Natural killer cell (primary cell): ENCODE data around the gene FAM170B. TPM values are rescaled to one million over a fixed set of nuclear protein-coding genes. Genes with fewer than 3 reads are reported as not detected.

ENCODE experiments used
- ATAC-seq, 3 donors: fragments of 150-1000 bp in 2 of 3; fragments of 200-7000 bp in 1 of 3; cut with Tn5 transposase; 1 replicate in 1 of 3; 2 replicates in 2 of 3; pipeline ENCODE4 v1.10.0; 2021; ENCODE audit warnings: mild to moderate bottlenecking in 2 of 3, moderate library complexity in 2 of 3
- DNase-seq, 2 donors: peaks; one replicate each; pipeline versions ENCODE4 v3.0.0 to v3.0.0-alpha.2; 2013 to 2021; ENCODE audit warnings: mixed read lengths in 1 of 2
- H3K27ac ChIP-seq: one replicate; pipeline ENCODE4 v1.5.1; 2013; ENCODE audit warnings: mild to moderate bottlenecking, low read length
- H3K27me3 ChIP-seq: one replicate; pipeline ENCODE4 v1.6.1; 2013; ENCODE audit warnings: low read length; ENCODE audit not compliant: control insufficient read depth, insufficient read depth
- H3K36me3 ChIP-seq: one replicate; pipeline ENCODE4 v1.6.1; 2013; ENCODE audit warnings: low read length; ENCODE audit not compliant: control insufficient read depth, insufficient read depth
- H3K4me1 ChIP-seq: one replicate; pipeline ENCODE4 v1.6.1; 2013; ENCODE audit warnings: low read length; ENCODE audit not compliant: control insufficient read depth, insufficient read depth
- H3K4me3 ChIP-seq: one replicate; pipeline ENCODE4 v1.5.1; 2013; ENCODE audit warnings: low read length
- H3K9me3 ChIP-seq: one replicate; pipeline ENCODE4 v1.6.1; 2013; ENCODE audit warnings: low read length; ENCODE audit not compliant: control insufficient read depth, insufficient read depth
- H3K27ac Mint-ChIP-seq, 2 donors: one replicate each; pipeline ENCODE4 v1.8.0; 2022; ENCODE audit warnings: mild to moderate bottlenecking in 2 of 2, mixed read lengths in 2 of 2, moderate library complexity in 1 of 2
- H3K27me3 Mint-ChIP-seq, 2 donors: one replicate each; pipeline ENCODE4 v1.8.0; 2022; ENCODE audit warnings: low read depth in 2 of 2, mixed read lengths in 2 of 2
- H3K36me3 Mint-ChIP-seq: one replicate; pipeline ENCODE4 v1.8.0; 2022; ENCODE audit warnings: mixed read lengths
- H3K4me1 Mint-ChIP-seq, 2 donors: one replicate each; pipeline ENCODE4 v1.8.0; 2022; ENCODE audit warnings: mixed read lengths in 2 of 2
- H3K4me3 Mint-ChIP-seq: one replicate; pipeline ENCODE4 v1.8.0; 2022; ENCODE audit warnings: mild to moderate bottlenecking, moderate library complexity, mixed read lengths
- H3K9me3 Mint-ChIP-seq, 2 donors: one replicate each; pipeline ENCODE4 v1.8.0; 2022; ENCODE audit warnings: mixed read lengths in 2 of 2
- CTCF ChIP-seq: fragments of 200-600 bp; IDR thresholded peaks from one replicate; pipeline ENCODE4 v1.8.0; 2022; ENCODE audit warnings: antibody characterized with exemption
- WGBS: methylation state at CpG from one replicate; pipeline ENCODE4 v1.1.7; 2013; ENCODE audit warnings: missing lambda C conversion rate; ENCODE audit not compliant: insufficient coverage; 5-methylcytosine and 5-hydroxymethylcytosine counted together
- intact Hi-C: fragments of 100-400 bp; cut with micrococcal nuclease; formaldehyde crosslinking; loops from one replicate; pipeline ENCODE4 v1.14.2; 2022
- total RNA-seq, 4 donors: library from RNA; stranded (reverse); fragments of 120-200 nt in 1 of 4; gene quantifications; one replicate each; pipeline versions ENCODE4 v1.2.3 to v1.2.4, GENCODE V29; 2013 to 2022

The FAM170B gene
- total RNA-seq: not detected
- total RNA-seq (2013): not detected

GRCh38 chr10:49133706-49134248 lies at the start of gene FAM170B:
Gene FAM170B, minus strand, starts transcription at chr10:49134021. Its CDS starts 103 bp downstream, at chr10:49133918.
- no peaks in the 10 kb centered on the region for H3K9me3 ChIP-seq
- intact Hi-C loops: no loop called here
- no peak for TF ChIP-seq CTCF
- peaks cover 7 to 9% of the 10 kb centered on the region in 2 donors for H3K27me3 Mint-ChIP-seq
- H3K36me3 Mint-ChIP-seq: no peaks in the 10 kb centered on the region
- H3K4me3 ChIP-seq: no peak within 1 kb of the TSS
- peak within 1 kb of the TSS; percentile 24 to 66 for H3K27ac Mint-ChIP-seq
- H3K36me3 ChIP-seq: no peaks in the 10 kb centered on the region
- ATAC-seq: no peak
- WGBS: 91% methylated on average over 5 of the region's 5 CpGs
- H3K9me3 Mint-ChIP-seq: peaks cover 0 to 2% of the 10 kb centered on the region in 2 donors
- no peak for DNase-seq
- no peaks in the 10 kb centered on the region for H3K27me3 ChIP-seq
- H3K4me1 ChIP-seq: peaks cover 22% of the 10 kb centered on the region
- peaks cover 33 to 36% of the 10 kb centered on the region in 2 donors for H3K4me1 Mint-ChIP-seq
- no peak within 1 kb of the TSS for H3K4me3 Mint-ChIP-seq
- H3K27ac ChIP-seq: no peak within 1 kb of the TSS

- intact Hi-C loops: loop anchor here (5.0 kb wide), 1 partner anchor 70 kb away; no protein-coding TSS in a partner anchor
- TF ChIP-seq CTCF: no peak
- no peak for DNase-seq
- Mint-ChIP-seq H3K9me3 (no peaks in the 10 kb centered on the region), H3K4me1 (peaks cover 77 to 80% of the 10 kb centered on the region in 2 donors), H3K4me3 (peak overlapping the region; percentile 53), H3K36me3 (no peaks in the 10 kb centered on the region), H3K27me3 (no peaks in the 10 kb centered on the region), H3K27ac (peak overlapping the region; percentile 81 to 88)
- H3K4me1 ChIP-seq: peaks cover 52% of the 10 kb centered on the region
- ATAC-seq: no peak
- H3K27ac ChIP-seq: no peak overlapping the region
- no peaks in the 10 kb centered on the region for H3K27me3 ChIP-seq
- H3K9me3 ChIP-seq: no peaks in the 10 kb centered on the region
- WGBS: 97% methylated on average over 4 of the region's 4 CpGs
- no peak overlapping the region for H3K4me3 ChIP-seq
- no peaks in the 10 kb centered on the region for H3K36me3 ChIP-seq
Measured at GRCh38 chr10:49182776-49183175, 49.0 kb upstream of the FAM170B start.

GRCh38 chr10:49180444-49180860 lies 46.6 kb upstream of the FAM170B start:
- H3K4me3 ChIP-seq: no peak overlapping the region
- TF ChIP-seq CTCF: no peak
- intact Hi-C loops: loop anchor here (5.0 kb wide), 1 partner anchor 72 kb away; no protein-coding TSS in a partner anchor
- no peak for ATAC-seq
- peaks cover 67% of the 10 kb centered on the region for H3K4me1 ChIP-seq
- H3K36me3 ChIP-seq: no peaks in the 10 kb centered on the region
- DNase-seq: no peak
- Mint-ChIP-seq H3K27me3 (no peaks in the 10 kb centered on the region), H3K27ac (peak overlapping the region; percentile 80 to 88), H3K36me3 (no peaks in the 10 kb centered on the region), H3K4me1 (peaks cover 76 to 78% of the 10 kb centered on the region in 2 donors), H3K4me3 (peak overlapping the region; percentile 32), H3K9me3 (no peaks in the 10 kb centered on the region)
- no peak overlapping the region for H3K27ac ChIP-seq
- 73% methylated on average over 1 of the region's 3 CpGs for WGBS
- no peaks in the 10 kb centered on the region for H3K9me3 ChIP-seq
- no peaks in the 10 kb centered on the region for H3K27me3 ChIP-seq
